Spinal cord (tissue), 10 donors: ENCODE data around the gene FKTN. TPM values are rescaled to one million over a fixed set of nuclear protein-coding genes. Genes with fewer than 3 reads are reported as not detected.
A peak's percentile ranks its signal among the peaks of the same experiment; 100 is the strongest.

Experiments used
- DNase-seq, 6 donors: peaks; one replicate each; pipeline versions ENCODE4 v3.0.0 to v3.0.0-alpha.2; 2013 to 2015; ENCODE audit warnings: low spot score in 6 of 6, low read depth in 4 of 6
- H3K27ac ChIP-seq: one replicate; pipeline ENCODE4 v1.5.1; 2013; ENCODE audit warnings: low read depth, low read length, control low read depth
- H3K27me3 ChIP-seq: one replicate; pipeline ENCODE4 v1.6.1; 2013; ENCODE audit warnings: low read length; ENCODE audit not compliant: control insufficient read depth, insufficient read depth
- H3K36me3 ChIP-seq: one replicate; pipeline ENCODE4 v1.6.1; 2013; ENCODE audit warnings: low read length; ENCODE audit not compliant: control insufficient read depth, insufficient read depth
- H3K4me1 ChIP-seq: one replicate; pipeline ENCODE4 v1.6.1; 2013; ENCODE audit warnings: low read length; ENCODE audit not compliant: control insufficient read depth, insufficient read depth
- H3K4me3 ChIP-seq: one replicate; pipeline ENCODE4 v1.5.1; 2013; ENCODE audit warnings: low read depth, low read length, control low read depth
- H3K9me3 ChIP-seq: one replicate; pipeline ENCODE4 v1.6.1; 2013; ENCODE audit warnings: low read length; ENCODE audit not compliant: control insufficient read depth, insufficient read depth
- WGBS: methylation state at CpG from one replicate; pipeline ENCODE4 v1.1.5; 2013; ENCODE audit warnings: missing lambda C conversion rate; ENCODE audit not compliant: insufficient coverage; 5-methylcytosine and 5-hydroxymethylcytosine counted together
- polyA plus RNA-seq, 2 donors: library from polyadenylated mRNA; unstranded; fragments of 120-200 nt; gene quantifications; one replicate each; pipeline ENCODE4 v1.2.1, GENCODE V29; 2013; ENCODE audit not compliant: insufficient read length in 2 of 2
- total RNA-seq, 2 donors: library from RNA; depleted of rRNA in 1 of 2; stranded (reverse); fragments of 120-200 nt in 1 of 2; fragments of >200 nt in 1 of 2; gene quantifications; one replicate each; pipeline versions ENCODE4 v1.2.3 to v1.2.4, GENCODE V29; 2013 to 2014
- donor health status: healthy.

The FKTN gene
- total and polyA plus RNA-seq, 4 donors, result 20.2 to 37.7 (median 26.1) TPM

DNA sequence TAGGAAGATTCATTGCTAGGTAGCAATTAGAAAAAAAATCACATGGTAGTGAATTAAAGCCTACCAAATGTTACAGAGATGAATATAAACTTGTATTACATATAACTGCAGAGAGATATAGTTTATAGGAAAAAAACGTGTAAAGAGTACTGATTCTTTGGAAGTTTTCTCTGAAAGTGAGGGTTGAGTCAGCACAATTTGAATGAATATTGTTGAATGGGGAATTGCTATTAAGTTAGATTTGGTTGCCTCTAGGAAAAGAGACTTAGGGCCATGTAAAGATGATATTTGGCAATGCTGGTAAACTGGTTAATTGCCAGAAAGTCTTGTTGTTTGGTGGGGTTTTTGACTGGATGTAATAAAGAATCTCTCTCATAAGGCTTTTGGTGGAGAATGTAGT lies 67.2 kb downstream of the FKTN start:
- H3K4me3 ChIP-seq, result no peak overlapping the region
- H3K4me1 ChIP-seq, result no peaks in the 10 kb centered on the region
- H3K36me3 ChIP-seq, result peaks cover 3% of the 10 kb centered on the region
- H3K27me3 ChIP-seq, result no peaks in the 10 kb centered on the region
- no peak overlapping the region for H3K27ac ChIP-seq
- no peaks in the 10 kb centered on the region for H3K9me3 ChIP-seq
- DNase-seq, result no peak
- WGBS, result 83% methylated on average over 1 of the region's 1 CpG

DNA sequence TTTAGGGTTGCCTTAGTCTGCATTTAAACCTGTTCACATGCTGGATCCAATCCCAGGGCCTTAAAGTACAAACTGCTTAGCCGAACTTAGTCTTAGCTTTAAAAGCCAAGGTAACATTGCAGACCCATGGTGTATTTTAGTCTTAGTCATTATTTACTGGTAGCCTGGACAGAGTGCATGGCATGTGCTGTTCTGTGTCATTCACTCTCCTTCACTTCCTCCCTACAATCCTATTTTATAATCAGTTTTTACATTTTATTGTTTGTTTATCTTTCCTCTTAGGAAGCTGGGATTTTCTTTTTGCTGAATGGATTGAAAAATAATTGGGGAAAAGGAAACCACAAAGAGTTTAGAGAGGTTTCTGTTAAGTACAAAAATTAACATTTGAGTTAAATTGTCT lies 74.9 kb downstream of the FKTN start:
- no CpG with 5 or more reads among the region's 1 CpG for WGBS
- no peaks in the 10 kb centered on the region for H3K36me3 ChIP-seq
- H3K4me1 ChIP-seq, result no peaks in the 10 kb centered on the region
- no peaks in the 10 kb centered on the region for H3K9me3 ChIP-seq
- no peak for DNase-seq
- H3K27ac ChIP-seq, result no peak overlapping the region
- H3K27me3 ChIP-seq, result no peaks in the 10 kb centered on the region
- no peak overlapping the region for H3K4me3 ChIP-seq

DNA sequence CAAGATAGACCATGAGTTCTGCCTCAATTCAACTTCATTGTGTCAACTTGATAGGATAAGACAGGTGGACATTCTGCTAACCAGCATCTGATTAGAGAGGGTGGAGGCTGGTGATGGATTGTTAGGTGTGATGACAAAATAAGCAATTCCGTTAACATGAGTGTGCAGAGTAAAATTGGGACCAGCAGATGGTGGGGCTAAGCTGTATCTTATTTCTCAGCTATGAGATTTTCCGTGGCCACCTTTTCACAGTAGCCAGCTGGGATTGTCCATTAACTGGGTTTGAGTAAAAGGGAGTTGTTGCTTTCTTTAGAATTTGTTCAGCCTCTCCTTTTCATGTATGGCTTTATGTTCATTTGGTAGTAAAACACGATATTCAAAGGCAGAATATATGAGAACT lies 75.5 kb downstream of the FKTN start:
- Histone ChIP-seq H3K36me3 (no peaks in the 10 kb centered on the region), H3K27me3 (no peaks in the 10 kb centered on the region), H3K4me1 (no peaks in the 10 kb centered on the region), H3K4me3 (no peak overlapping the region), H3K27ac (no peak overlapping the region), H3K9me3 (no peaks in the 10 kb centered on the region)
- 100% methylated on average over 1 of the region's 3 CpGs for WGBS
- DNase-seq, result peak in 1 of 6 donors; percentile 54

DNA sequence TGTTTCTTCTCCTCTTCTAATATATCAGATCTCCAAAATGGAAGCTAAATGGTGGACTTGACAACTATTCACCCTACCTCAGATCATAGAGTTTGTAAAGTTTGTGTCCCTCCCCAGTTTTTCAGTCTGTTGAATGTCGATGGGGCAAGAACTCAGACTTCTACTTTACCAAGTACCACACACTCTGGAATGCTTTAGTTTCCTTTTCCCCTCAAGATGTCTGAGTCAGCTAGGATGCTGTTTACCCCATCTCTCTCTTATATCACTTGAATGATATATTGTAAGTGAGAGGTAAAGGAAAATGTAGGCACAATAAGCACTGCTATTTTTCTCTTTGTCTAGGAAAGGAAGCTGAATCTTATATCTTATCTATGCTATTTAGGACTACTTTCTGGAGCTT lies 78.4 kb downstream of the FKTN start:
- H3K9me3 ChIP-seq, result no peaks in the 10 kb centered on the region
- WGBS, result no CpG with 5 or more reads among the region's 1 CpG
- H3K4me3 ChIP-seq, result no peak overlapping the region
- DNase-seq, result no peak
- H3K27me3 ChIP-seq, result no peaks in the 10 kb centered on the region
- no peak overlapping the region for H3K27ac ChIP-seq
- no peaks in the 10 kb centered on the region for H3K36me3 ChIP-seq
- no peaks in the 10 kb centered on the region for H3K4me1 ChIP-seq

DNA sequence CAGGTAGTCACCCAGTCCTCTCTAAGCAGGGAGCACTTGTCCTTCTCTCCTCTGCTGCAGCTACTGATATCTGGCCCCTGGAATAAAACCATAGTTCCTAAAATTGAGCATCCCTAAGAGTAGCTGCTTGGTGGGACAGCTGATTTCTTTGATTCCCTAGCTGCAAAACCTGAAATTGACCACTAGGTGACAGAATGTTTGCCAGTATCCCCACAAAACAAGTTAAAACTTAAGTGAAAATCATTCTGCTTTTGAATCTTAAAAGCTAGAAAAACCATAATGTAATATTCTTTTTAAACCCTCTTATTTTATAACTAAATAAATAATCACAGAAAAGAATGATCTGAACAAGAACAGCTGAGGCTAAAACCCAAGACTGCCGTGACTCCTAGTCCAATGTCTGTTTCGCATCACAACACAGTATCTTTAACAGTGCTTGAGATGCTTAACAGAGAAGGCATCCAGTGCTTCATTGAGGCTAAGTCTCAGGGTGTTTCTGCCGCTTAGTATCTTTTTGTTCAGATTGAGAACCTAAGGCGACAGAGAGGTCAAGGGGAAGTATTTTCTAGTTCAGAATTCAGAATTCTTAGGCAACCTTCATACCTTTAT lies 80.0 kb downstream of the FKTN start:
- Histone ChIP-seq H3K9me3 (peaks cover 1% of the 10 kb centered on the region), H3K4me1 (no peaks in the 10 kb centered on the region), H3K27me3 (no peaks in the 10 kb centered on the region), H3K36me3 (no peaks in the 10 kb centered on the region), H3K27ac (no peak overlapping the region), H3K4me3 (no peak overlapping the region)
- DNase-seq, result no peak
- WGBS, result 87% methylated on average over 3 of the region's 4 CpGs

DNA sequence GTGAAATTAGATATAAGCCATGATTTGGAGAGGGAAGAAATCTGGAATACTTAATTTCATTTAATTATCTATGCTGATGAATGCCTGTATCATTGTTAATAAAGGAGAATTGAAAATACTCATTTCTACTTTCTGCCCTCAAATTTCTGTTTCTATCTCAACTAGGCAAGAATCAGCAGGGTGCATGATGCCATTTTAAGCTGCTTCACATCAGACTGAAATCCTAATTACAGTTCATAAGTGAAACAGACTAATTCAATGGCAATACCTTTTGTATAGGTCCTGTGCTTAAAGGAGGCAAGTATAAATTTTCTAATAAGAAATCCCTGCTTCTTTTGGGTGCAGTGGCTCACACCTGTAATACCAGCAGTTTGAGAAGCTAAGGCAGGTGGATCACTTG lies 82.0 kb downstream of the FKTN start:
- peaks cover 1% of the 10 kb centered on the region for H3K9me3 ChIP-seq
- no peaks in the 10 kb centered on the region for H3K4me1 ChIP-seq
- no peaks in the 10 kb centered on the region for H3K27me3 ChIP-seq
- DNase-seq, result no peak
- H3K27ac ChIP-seq, result no peak overlapping the region
- H3K36me3 ChIP-seq, result no peaks in the 10 kb centered on the region
- H3K4me3 ChIP-seq, result no peak overlapping the region

DNA sequence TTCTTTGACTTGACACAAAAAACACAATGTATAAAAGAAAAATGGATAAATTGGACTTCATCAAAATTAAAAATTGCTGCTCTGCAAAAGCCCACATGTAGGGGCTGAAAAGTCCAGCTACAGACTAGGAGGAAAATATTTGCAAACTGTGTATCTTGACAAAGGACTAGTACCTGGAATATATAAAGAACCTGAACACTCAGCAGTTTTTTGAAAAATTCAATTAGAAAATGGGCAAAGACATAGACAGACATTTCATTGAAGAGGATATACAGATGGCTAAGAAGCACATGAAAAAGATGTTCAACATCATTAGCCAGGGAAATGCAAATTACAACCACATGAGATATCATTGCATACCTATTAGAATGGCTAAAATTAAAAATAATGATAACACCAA lies 85.9 kb downstream of the FKTN start:
- peaks cover 1% of the 10 kb centered on the region for H3K9me3 ChIP-seq
- DNase-seq, result no peak
- no peaks in the 10 kb centered on the region for H3K4me1 ChIP-seq
- no peak overlapping the region for H3K27ac ChIP-seq
- H3K27me3 ChIP-seq, result no peaks in the 10 kb centered on the region
- no peak overlapping the region for H3K4me3 ChIP-seq
- H3K36me3 ChIP-seq, result no peaks in the 10 kb centered on the region

DNA sequence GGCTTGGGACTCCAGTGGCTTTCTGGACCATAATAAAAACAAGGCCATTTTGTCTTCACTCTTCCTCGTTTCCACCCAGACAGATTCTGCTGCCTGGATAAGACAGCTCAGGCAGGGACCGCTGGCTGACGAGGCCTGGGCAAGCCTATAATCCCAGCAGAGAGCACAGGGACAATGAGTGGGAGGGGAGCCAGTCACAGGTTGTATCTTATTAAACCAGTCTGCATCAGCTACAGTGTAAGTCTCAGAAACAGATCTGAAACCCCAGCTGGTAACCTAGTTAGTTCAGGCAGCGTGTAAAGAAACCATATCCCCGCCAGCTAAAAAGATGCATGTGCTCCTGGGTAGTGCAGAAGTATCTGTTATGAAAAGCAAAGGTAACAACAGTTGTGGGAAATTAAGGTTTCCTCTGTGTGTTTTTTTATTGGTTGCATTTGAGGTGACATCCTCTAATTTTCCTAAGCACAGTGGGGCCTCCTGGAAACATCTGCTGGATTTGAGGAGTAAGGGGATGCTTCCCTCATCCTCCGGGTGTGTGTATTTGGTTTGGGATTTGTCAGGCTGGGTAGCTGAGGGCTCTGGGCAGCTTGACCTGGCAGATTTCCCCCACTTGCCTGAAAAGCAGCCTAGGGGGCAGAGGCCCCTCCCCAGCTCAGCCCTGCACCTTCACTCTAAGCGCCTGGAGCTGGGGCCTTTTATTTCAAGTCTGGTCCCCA lies 89.1 kb downstream of the FKTN start:
- no peaks in the 10 kb centered on the region for H3K27me3 ChIP-seq

DNA sequence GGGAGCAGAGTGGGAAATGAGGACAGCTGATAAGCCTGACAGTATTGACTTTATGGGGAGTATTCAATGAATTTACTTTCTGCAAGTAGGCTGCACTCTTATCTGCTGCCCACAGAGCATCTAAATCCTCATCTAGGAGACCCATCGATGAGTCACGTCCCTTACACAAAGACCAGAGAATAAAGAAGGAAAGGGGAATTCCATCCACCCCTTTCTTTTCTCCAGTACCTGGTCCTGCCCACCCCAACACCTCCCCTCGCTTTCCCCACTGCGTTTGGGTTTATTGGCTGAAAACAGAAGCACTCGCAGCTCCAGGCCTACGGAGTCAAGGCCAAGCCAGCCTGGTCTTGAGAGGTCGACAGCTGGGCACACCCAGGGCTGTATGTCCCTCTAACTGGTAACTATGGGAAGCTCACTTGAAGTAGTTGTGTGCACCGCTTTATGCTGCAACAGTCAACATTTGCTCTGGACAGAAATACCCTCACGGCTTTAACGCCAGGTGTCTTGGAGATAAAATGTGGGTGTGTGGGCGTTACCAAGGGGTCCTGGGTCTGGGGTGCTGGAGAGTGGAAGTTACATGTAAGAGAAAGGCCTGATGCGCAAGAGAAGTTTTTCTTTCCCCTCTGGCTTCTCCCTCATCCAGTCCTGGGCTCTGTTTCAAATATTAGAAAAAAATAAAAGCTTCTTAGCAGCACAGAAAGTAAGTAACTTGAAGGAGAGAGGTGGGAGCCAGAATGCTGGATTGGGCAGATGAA lies 89.8 kb downstream of the FKTN start:
- H3K4me3 ChIP-seq, result no peak overlapping the region
- no peaks in the 10 kb centered on the region for H3K9me3 ChIP-seq
- no peak overlapping the region for H3K27ac ChIP-seq
- H3K4me1 ChIP-seq, result no peaks in the 10 kb centered on the region
- 77% methylated on average over 6 of the region's 12 CpGs for WGBS
- no peaks in the 10 kb centered on the region for H3K36me3 ChIP-seq
- H3K27me3 ChIP-seq, result no peaks in the 10 kb centered on the region
- no peak for DNase-seq

More for the DNA sequence above, 89.1 kb downstream of the FKTN start:
- Histone ChIP-seq H3K27ac (no peak overlapping the region), H3K36me3 (no peaks in the 10 kb centered on the region), H3K4me1 (no peaks in the 10 kb centered on the region), H3K9me3 (no peaks in the 10 kb centered on the region), H3K4me3 (no peak overlapping the region)
- peak in 1 of 6 donors; percentile 37 for DNase-seq
- 79% methylated on average over 5 of the region's 7 CpGs for WGBS

DNA sequence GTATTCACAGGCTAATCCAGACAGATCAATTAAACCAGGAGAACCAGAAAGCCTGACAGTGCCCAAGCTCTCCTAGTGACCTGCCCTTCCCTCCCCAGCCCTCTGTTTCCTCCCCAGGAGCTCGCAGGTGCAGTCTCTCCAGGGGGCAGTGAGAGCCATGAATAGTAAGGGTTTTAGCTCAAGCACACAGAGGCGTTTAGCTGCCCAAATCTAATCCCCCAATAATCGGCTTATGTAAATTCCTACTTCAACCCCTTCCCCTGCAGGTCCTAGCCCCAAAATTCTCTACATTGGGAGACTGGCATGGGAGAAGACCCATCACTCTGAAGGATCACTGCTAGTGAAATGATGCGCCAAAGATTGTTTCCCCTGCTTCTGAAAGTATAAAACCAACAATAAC lies 93.9 kb downstream of the FKTN start:
- H3K4me3 ChIP-seq, result no peak overlapping the region
- H3K27ac ChIP-seq, result no peak overlapping the region
- H3K4me1 ChIP-seq, result peaks cover 10% of the 10 kb centered on the region
- H3K9me3 ChIP-seq, result no peaks in the 10 kb centered on the region
- H3K27me3 ChIP-seq, result peaks cover 6% of the 10 kb centered on the region
- no peak for DNase-seq
- H3K36me3 ChIP-seq, result no peaks in the 10 kb centered on the region
- 46% methylated on average over 2 of the region's 4 CpGs for WGBS
